Measurements from ENCODE around the gene CTSZ. TPM values are rescaled to one million over a fixed set of nuclear protein-coding genes. Genes with fewer than 3 reads are reported as not detected.
A peak's percentile ranks its signal among the peaks of the same experiment; 100 is the strongest.
"Not testable (repeated sequence)": the region's sequence is repeated elsewhere in the genome, so short reads cannot be mapped to it uniquely, and the experiment has no call there.

Gene CTSZ
- total RNA-seq, 4 donors from 2014 or later, result 22.3 to 89.7 (median 57.2) TPM

- no peaks in the 10 kb centered on the region for H3K9me3 ChIP-seq
- peaks cover 21 to 43% (median 22%) of the 10 kb centered on the region in 3 donors for H3K4me1 ChIP-seq
- peaks cover 18 to 60% (median 29%) of the 10 kb centered on the region in 3 donors for H3K36me3 ChIP-seq
- H3K27me3 ChIP-seq, result no peaks in the 10 kb centered on the region
- TF ChIP-seq POLR2A (IDR thresholded peaks at IDR 0.05), result no peak
- no peak for TF ChIP-seq CTCF (IDR thresholded peaks at IDR 0.05)
- no peak for DNase-seq
- intact Hi-C loops (cut with DNase I), result no loop called here
- no peak overlapping the region for H3K27ac ChIP-seq
- no peak overlapping the region for H3K4me3 ChIP-seq
- 75 to 82% methylated on average over 9 of the region's 9 CpGs for WGBS, 2 donors
These were observed 20.6 kb downstream of the CTSZ start for GRCh38 chr20:58986286-58986967.

- Histone ChIP-seq H3K4me1 (peaks cover 21 to 44% (median 22%) of the 10 kb centered on the region in 3 donors), H3K27ac (no peak overlapping the region), H3K36me3 (peaks cover 12 to 52% (median 21%) of the 10 kb centered on the region in 3 donors), H3K27me3 (no peaks in the 10 kb centered on the region), H3K9me3 (no peaks in the 10 kb centered on the region), H3K4me3 (no peak overlapping the region)
- DNase-seq, result no peak
- WGBS, 2 donors, result 71 to 72% methylated on average over 5 of the region's 5 CpGs
- TF ChIP-seq CTCF (IDR thresholded peaks at IDR 0.05) (no peak), POLR2A (IDR thresholded peaks at IDR 0.05) (no peak)
- intact Hi-C loops (cut with DNase I), result no loop called here
These were observed 21.4 kb downstream of the CTSZ start for GRCh38 chr20:58985656-58986055.

- intact Hi-C loops (cut with DNase I), result no loop called here
- Histone ChIP-seq H3K9me3 (no peaks in the 10 kb centered on the region), H3K4me3 (no peak overlapping the region), H3K27me3 (no peaks in the 10 kb centered on the region), H3K36me3 (peaks cover 6 to 43% (median 18%) of the 10 kb centered on the region in 3 donors), H3K27ac (no peak overlapping the region), H3K4me1 (peaks cover 21 to 47% (median 22%) of the 10 kb centered on the region in 3 donors)
- DNase-seq, result no peak
- 77 to 83% methylated on average over 6 of the region's 6 CpGs for WGBS, 2 donors
- TF ChIP-seq POLR2A (IDR thresholded peaks at IDR 0.05) (no peak), CTCF (IDR thresholded peaks at IDR 0.05) (no peak)
These were observed 22.4 kb downstream of the CTSZ start for GRCh38 chr20:58984691-58985090.

GRCh38 chr20:58983115-58983468, 24.0 kb downstream of the CTSZ start:
- Histone ChIP-seq H3K4me1 (peaks cover 21 to 47% (median 22%) of the 10 kb centered on the region in 3 donors), H3K36me3 (peaks cover 0 to 27% (median 5%) of the 10 kb centered on the region in 3 donors)
- WGBS, 2 donors, result 89 to 97% methylated on average over 8 to 12 of the region's 12 CpGs
- H3K9me3 ChIP-seq; DNase-seq; H3K4me3 ChIP-seq; H3K27me3 ChIP-seq; H3K27ac ChIP-seq; intact Hi-C loops (cut with DNase I): not testable (repeated sequence)

- H3K27me3 ChIP-seq, result no peaks in the 10 kb centered on the region
- H3K4me3 ChIP-seq, result peak overlapping the region; percentile 54 to 92 (median 73)
- TF ChIP-seq CTCF (IDR thresholded peaks at IDR 0.05) (no peak), POLR2A (IDR thresholded peaks at IDR 0.05) (no peak)
- 76 to 78% methylated on average over 12 of the region's 12 CpGs for WGBS, 2 donors
- H3K9me3 ChIP-seq, result no peaks in the 10 kb centered on the region
- H3K36me3 ChIP-seq, result peaks cover 0 to 21% (median 0%) of the 10 kb centered on the region in 3 donors
- H3K4me1 ChIP-seq, result peaks cover 21 to 47% (median 22%) of the 10 kb centered on the region in 3 donors
- DNase-seq, result no peak
- intact Hi-C loops (cut with DNase I), result no loop called here
- H3K27ac ChIP-seq, result peak overlapping the region in 3 of 4 donors; percentile 2 to 92 (median 79)
These were observed 24.5 kb downstream of the CTSZ start for GRCh38 chr20:58982406-58983114.
